Activated T-cell treated with anti-CD3 and anti-CD28 coated beads for 48 hours (primary cell): ENCODE data around the gene MMEL1.
"Not testable (repeated sequence)": the region's sequence is repeated elsewhere in the genome, so short reads cannot be mapped to it uniquely, and the experiment has no call there.

Experiments used
- DNase-seq: peaks from one replicate; pipeline ENCODE4 v3.0.0-alpha.2; 2020; ENCODE audit warnings: low read depth

Gene MMEL1

DNA sequence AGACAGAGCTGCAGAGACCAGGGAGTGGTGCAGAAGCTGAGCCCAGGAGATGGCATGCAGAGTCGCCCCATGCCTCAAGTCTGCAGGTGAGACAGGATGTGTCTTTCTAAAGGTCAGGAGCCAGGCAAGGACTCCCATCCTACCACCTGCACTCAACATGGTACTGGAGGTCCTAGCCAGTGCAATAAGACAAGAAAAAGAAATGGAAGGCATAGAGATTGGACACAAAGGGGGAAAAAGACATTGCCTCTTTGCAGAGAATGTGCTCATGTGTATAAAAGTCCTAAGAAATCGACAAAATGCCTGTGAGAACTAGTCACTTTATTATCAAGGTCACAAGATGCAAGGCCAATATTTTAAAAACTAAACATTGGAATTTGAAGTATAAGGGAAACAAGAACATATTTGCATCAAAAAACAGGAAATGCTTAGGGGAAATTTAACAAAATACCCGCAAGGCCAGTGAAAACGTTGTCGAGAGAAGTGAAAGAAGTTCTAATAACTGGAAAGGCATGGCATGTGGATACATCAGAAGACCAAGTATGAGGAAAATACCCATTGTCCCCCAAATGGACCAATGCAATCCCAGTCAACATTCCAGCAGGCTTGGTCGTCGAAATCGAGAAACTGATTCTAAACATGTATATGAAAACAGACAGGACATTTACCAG lies 59.4 kb downstream of the MMEL1 start:
- no peak for DNase-seq

DNA sequence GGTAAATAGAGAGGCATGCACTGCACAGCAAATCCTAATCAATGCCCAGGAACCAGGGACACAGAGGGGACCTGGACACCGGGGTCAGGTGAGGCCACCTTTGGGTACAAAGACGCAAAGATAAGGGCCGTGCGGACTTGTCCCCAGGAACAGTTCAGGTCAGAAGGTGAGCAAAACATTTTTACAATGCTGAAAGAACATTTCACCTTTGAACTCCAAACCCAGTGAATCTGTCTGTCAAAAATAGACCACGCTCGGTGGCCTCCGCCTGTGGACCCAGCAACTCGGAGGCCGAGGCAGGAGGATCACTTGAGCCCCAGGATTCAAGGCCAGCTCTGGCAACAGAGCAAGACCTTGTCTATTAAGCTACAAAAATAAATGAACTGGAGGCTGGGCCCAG lies 61.5 kb downstream of the MMEL1 start:
- DNase-seq: no peak

DNA sequence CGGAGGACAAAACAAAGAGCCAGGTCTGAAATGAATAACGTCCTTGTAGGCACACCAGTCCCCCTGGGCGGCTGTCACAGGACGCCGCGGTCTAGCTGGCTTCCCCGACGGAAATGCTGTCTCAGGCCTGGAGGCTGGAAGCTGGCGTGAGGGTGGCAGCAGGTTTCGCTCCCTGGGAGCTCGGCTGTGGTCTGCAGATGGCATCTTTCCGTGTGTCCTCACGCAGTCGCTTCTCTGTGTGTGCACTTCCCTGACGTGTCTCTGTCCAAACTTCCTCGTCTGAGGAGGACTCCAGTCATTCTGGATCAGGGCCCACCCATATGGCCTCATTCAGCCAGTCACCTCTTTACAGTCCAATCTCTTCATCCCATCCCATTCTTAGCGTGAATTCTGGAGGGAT lies 62.5 kb downstream of the MMEL1 start:
- no peak for DNase-seq

DNA sequence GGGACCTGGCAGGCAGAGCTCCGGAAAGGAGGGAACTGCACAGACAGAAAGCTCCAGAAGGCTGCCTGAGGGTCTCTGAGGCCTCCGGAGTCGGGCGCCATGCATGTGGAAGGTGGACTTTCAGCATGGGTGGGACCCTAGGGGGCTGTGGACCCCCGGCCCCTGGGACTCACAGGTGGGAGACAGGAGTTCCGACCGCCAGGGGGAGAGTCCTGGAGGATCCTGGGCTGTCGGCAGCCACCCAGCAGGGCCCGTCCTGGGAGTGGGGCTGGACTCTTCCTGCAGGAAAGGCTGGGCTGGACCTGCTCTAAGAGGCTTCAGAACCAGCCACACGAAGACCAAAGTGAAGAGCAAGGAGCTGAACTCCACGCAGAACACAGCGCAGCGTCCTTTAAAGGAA lies 63.1 kb downstream of the MMEL1 start:
- DNase-seq: not testable (repeated sequence)

DNA sequence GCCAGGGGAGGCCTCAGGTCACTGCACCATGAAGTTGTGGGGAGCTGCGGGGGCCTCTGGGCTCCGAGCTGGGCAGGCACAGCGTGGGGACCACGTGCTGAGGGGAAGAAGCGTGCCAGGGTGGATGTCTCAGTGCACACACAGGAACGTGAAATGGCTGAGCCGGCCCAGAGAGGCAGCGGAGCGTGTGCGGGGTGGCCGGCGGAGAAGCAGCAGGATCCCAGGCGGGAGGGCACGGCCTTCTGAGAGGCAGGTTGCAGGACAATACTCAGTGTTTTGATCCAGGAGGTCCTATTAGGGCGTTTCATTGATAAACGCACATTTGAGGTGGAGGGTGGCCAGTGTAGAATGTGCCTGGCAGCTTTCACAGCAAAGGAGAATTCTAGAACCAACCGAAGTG lies 63.8 kb downstream of the MMEL1 start:
- DNase-seq: no peak

DNA sequence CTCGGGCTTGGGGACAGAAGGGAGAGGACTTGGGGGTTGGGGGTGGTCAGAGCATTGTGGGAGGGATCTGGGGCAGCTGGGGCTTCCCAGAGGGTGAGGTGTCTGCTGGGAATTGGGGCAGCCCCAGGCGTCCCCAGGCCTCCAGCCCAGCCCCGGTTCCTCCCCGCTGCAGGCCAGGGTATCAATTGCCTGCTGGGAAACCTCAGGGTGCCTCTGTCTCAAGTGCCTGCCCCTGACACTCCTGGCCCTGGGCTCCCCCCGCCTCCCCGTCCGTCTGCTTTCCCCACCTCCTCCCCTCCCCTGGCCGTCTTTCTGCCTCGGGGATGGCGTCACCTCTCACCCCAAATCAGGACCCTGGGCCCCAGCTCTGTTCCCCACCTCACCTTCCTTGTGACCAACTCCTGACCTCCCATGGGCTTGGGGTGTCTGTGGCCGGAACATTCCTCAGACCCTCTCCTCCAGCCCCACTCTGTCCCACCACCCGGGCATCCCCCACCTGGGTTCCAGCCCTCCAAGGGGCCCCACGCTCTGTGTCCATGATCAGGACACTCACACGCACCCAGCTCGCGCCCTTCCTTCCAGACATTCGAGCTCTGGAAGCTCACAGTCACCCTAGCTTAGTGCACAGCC lies 64.5 kb downstream of the MMEL1 start:
- DNase-seq: not testable (repeated sequence)

DNA sequence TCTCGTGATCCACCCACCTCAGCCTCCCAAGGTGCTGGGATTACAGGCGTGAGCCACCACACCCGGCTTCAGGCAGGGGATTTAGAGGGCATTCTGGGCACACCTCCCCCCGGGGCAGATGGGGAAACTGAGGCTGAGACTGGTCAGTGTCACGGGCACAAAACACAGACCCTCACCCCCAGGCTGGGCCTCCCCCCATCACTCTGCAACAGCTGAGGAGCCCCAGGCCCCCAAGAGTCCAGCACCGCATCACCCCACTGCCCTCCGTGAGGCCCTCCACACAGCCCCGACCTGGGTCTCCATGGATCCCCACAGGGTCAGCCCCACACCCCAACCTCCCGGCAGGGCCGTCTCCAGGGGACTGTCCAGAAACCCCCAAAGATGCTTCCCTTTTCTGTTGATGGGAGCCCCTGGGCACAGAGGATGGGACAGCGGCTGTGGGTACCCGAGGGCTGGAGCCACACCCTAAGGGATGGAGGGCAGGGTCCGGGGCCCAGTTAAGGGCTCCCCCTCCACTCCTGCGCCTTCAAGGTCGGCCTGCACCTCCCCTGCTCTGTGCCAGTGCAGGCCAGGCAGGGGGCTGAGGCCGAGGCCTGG lies 65.6 kb downstream of the MMEL1 start:
- no peak for DNase-seq

DNA sequence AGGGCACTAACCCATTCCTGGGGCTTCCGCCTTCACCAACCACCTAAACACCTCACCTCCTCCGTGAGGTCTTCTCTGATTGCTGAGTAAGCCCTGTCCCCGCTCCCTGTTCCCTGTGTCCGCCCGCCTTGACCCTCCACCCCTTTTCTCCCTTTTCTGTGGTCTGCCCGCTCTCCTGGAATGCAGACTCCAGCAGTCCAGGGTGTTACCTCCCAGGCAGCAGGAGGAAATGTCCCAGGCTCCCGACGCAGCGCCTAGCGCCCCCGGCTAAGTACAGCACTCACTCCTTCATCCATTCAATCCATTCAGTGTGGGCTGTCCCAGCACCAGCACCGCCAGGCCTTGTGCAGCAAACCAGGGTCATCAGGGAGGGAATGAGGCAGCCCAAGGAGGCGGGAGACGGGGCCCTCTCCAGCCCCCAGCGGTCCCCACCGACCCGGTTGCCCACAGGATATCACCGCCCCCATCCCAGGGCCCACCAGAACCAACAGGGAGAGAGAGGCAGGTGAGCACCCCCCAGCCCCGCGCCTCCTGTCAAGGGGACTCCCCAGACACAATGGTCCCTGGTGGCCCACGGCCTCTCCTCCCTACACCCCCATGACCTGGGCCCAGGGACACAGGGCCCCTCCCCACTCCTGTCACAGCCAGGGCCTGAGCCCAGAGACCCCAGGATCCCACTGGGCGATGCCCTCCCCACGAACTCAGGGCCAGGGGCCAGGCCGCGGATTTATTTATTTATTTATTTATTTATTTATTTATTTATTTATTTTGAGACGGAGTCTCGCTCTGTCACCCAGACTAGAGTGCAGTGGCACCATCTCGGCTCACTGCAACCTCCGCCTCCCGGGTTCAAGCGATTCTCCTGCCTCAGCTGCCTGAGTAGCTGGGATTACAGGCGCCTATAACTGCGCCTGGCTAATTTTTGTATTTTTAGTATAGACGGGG lies 66.4 kb downstream of the MMEL1 start:
- no peak for DNase-seq

DNA sequence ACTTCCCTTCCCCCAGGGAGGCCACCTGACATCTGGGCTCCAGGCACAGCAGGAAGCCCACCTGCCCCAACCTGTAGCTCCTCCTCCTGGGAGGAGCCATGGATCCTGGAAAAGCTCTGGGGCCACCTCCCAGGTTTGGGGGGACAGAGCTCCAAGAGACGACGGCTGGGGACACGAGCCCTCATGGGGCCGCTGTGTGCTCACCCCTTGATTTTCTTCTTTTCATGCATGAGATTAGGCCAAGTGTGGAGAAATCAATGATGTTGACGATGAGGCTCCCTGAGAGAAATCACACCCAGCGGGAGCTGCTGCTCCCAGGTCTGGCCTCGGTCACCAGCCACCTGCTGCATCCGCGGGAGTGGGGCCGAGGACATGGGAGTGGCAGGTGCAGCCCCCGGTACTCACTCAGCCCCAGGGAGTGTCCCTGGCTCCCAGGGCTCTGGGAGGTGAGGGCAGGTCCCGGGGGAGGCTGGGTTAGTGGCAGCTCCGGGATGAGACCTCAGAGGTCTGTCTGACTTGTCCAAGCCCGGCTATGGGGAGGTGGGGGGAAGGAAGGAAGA lies 67.9 kb downstream of the MMEL1 start:
- DNase-seq: no peak

DNA sequence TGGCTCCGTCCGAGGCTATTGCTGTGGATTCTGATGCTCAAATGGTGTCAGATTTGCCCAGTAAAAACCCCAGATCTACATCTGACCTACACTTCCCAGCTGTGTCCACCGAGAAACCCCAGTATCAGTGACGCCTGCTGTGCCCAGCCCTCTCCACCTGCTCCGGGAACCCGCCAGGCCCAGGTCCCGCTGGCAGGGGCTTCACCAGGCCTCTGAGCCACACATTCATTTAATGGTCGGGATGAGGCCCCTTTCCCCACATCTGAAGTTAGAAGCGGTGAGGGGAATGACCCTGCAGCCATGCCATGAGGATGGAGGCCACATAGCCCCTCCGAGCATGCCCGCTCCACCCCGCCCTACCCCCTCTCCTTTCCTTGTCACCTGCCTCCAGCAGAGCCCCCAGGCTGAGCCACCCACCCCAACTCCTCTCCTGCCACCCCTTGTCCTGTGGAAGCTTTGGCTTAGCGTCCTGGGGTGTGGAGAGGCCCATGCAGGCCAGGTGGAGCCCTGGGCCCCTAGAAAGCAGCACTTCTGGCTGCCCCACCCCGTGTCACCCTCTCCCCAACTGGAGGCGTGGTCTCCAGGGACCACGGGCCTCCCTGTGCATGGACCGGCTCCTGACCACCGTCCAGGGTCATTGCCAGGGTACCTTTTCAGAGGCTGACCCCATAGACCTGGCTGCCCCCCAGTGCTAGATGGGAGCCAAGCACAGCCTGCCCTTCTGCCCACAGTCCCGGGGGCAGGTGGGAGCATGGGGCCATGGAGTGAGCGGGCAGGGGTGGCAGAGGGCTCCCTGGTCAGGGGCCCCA lies 68.6 kb downstream of the MMEL1 start:
- DNase-seq: no peak

DNA sequence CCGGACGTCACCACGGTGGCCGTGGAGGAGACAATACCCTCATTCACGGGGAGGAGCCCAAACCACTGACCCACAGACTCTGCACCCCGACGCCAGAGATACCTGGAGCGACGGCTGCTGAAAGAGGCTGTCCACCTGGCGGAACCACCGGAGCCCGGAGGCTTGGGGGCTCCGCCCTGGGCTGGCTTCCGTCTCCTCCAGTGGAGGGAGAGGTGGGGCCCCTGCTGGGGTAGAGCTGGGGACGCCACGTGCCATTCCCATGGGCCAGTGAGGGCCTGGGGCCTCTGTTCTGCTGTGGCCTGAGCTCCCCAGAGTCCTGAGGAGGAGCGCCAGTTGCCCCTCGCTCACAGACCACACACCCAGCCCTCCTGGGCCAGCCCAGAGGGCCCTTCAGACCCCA lies 69.6 kb downstream of the MMEL1 start:
- DNase-seq: no peak

DNA sequence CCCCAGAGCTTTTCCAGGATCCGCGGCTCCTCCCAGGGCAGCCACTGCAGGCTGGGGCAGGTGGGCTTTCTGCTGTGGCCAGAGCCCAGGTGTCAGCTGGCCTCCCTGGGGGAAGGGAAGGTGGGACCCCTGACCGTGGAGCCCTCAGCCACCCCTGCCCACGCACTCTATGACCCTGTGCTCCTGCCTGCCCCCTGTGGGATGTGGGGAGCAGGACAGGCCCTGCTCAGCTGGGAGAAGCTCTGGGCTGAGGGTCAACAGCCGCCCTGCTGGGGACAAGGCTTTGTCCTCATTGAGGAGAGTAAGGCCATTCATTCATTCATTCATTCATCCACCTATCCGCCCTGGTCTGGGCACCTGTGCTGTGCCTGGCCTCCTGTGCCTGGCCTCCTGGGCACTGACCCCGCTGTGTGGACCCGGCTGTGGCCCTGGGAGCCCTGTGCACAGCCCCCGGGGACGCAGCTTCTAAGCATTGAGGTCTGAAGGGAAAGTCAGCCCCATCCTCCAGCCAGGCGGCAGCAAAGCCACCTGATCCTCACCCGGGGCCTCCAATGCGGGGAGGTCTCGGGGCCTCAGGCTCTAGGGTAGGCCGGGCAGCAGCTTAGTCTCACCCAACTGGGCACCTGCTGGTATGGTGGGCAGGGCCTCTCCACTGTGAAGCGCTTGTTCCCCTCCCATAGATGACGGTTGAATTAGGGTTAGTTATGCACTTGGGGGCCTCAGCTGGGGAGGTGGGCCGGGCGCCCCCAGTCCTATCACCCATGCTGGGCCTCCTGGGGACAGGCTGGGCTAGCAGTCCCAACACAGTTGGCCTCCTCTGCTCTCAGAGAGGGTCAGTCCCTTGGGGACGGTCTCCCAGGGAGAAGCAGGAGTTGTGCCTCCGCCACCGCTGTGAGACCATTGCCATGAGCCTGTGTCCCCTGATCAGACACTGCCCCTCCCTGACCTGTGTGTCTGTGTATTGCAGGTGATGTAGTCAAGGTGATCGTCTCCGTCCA lies 70.6 kb downstream of the MMEL1 start:
- no peak for DNase-seq

DNA sequence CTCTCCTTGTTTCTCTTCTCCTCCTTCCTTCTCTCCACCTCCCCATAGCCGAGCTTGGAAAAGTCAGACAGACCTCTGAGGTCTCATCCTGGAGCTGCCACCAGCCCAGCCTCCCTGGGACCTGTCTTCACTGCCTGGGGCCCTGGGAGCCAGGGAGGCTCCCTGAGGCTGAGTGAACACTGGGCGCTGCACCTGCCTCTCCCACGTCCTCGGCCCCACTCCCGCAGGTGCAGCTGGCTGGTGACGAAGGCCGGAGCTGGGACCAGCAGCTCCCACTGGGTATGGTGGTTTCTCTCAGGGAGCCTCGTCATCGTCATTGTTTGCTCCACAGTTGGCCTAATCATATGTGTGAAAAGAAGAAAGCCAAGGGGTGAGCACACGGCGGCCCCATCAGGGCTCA lies 71.4 kb downstream of the MMEL1 start:
- DNase-seq: no peak

DNA sequence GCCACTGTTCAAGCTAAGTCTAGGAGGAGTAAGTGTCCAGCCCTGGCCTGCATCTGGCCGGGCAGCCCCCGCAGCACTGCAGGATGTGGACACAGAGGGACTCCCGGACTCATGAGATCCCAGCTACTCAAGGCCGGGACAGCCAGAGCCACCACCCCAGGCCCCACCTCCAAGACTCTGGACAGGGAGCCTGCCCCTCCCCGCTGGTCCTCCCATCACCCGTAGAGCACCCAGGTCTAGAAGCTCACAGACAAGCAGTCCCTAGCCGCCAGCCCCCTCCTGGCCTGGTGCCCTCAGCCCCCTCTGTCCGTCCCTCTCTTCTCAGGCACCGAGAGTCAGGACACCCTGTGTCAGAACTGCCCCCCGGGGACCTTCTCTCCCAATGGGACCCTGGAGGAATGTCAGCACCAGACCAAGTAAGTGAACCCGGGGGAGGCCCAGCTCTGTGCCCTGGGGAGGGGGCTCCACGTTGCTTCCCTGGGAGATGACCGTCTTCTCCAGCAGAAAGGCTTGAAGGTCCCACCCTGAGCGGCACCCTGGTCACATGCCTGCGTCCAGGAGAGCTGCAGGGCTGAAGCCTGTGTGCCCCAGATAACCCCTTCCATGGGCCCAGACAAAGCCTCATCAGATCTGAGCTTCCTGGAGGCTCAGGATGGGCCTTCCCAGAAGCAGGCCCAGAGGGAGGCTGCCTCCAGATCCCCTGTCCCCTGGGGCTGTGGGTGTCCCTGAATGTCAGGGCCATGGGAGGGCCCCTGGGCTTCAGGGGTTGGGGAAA lies 72.3 kb downstream of the MMEL1 start:
- DNase-seq: no peak

DNA sequence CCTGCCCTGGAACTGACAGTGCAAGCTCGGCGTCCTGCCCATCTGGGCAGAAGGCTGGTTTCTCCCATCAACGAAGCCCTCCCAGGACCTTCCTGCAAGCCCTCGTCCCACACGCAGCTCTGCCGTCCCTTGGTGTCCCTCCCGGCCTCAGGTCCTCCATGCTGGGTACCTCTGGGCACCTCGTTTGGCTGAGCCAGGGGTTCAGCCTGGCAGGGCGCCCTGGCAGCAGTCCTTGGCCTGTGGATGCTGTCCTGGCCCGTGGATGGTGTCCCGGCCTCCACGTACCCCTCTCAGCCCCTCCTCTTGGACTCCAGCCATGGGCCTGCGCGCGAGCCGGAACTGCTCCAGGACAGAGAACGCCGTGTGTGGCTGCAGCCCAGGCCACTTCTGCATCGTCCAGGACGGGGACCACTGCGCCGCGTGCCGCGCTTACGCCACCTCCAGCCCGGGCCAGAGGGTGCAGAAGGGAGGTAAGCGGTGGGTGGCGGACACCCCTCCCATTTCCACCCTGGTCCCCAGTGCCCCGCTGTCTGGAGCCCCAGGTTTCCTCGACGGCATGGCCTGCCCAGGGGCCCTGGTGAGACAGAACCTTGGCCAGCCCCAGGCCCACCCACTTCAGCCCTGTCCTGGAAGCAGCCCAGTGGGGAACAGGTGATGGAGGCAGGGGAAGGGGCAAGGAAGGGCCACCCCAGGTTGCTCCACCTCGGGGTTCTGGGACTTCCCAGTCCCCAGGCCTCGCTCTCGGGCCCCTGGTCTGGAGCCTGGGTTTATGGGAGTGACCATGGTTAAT lies 73.1 kb downstream of the MMEL1 start:
- no peak for DNase-seq

DNA sequence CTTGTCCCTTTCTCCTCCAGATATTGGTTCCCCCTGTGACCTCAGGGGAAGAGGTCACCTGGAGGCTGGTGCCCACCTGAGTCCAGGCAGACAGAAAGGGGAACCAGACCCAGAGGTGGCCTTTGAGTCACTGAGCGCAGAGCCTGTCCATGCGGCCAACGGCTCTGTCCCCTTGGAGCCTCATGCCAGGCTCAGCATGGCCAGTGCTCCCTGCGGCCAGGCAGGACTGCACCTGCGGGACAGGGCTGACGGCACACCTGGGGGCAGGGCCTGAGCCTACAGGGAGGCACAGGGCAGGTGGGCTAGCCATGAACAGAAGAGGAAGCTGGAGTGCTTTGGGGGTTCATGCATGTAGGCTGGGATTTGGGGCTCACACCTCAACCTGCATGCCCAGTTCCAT lies 74.0 kb downstream of the MMEL1 start:
- DNase-seq: no peak

DNA sequence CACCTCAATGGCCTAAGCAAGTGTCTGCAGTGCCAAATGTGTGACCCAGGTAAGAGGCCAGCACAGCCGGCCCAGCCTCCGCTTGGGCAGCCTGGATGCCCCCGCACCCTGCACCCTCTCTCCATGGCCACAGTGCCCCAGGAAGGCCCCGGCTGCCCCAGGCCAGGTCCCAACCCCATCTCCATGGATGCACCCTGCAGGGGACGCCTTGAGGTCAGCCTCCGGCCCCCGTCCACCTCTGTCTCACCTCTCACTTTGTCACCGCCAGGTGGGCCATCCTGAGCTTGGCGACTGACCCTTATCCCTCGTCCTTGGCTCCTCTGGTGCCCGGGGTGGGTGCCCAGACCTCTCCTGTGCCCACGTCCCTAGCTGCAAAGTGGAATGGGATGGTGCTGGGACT lies 74.4 kb downstream of the MMEL1 start:
- no peak for DNase-seq
